ENCODE measurements around the gene MACROD2.

DNA sequence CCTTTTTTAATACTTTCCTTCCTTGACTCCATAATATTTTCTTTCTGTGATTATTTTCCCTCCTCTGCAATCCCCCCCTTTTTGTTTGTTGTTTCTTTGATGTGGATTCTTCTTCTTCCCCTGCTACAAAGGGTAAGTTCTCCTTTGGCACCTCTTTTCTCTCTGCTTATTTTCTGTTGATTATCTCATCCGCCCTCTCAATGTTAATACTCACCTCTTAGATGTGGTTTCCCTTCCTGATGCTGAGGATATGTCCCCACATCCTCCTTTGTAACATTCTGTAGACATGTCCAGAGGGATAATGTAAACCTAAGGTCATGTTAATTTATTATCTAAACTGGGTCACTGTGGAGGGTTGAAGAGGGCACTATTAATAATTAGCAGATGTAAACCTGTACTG, 324.4 kb downstream of the MACROD2 start:
- TF ChIP-seq, protein P1, sequence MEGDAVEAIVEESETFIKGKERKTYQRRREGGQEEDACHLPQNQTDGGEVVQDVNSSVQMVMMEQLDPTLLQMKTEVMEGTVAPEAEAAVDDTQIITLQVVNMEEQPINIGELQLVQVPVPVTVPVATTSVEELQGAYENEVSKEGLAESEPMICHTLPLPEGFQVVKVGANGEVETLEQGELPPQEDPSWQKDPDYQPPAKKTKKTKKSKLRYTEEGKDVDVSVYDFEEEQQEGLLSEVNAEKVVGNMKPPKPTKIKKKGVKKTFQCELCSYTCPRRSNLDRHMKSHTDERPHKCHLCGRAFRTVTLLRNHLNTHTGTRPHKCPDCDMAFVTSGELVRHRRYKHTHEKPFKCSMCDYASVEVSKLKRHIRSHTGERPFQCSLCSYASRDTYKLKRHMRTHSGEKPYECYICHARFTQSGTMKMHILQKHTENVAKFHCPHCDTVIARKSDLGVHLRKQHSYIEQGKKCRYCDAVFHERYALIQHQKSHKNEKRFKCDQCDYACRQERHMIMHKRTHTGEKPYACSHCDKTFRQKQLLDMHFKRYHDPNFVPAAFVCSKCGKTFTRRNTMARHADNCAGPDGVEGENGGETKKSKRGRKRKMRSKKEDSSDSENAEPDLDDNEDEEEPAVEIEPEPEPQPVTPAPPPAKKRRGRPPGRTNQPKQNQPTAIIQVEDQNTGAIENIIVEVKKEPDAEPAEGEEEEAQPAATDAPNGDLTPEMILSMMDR (IDR thresholded peaks at IDR 0.05; ENCODE audit: low read depth, low read length, missing input control), result no peak
- no peak for TF ChIP-seq ZBTB33 (IDR thresholded peaks at IDR 0.05)
- TF ChIP-seq, protein P2, sequence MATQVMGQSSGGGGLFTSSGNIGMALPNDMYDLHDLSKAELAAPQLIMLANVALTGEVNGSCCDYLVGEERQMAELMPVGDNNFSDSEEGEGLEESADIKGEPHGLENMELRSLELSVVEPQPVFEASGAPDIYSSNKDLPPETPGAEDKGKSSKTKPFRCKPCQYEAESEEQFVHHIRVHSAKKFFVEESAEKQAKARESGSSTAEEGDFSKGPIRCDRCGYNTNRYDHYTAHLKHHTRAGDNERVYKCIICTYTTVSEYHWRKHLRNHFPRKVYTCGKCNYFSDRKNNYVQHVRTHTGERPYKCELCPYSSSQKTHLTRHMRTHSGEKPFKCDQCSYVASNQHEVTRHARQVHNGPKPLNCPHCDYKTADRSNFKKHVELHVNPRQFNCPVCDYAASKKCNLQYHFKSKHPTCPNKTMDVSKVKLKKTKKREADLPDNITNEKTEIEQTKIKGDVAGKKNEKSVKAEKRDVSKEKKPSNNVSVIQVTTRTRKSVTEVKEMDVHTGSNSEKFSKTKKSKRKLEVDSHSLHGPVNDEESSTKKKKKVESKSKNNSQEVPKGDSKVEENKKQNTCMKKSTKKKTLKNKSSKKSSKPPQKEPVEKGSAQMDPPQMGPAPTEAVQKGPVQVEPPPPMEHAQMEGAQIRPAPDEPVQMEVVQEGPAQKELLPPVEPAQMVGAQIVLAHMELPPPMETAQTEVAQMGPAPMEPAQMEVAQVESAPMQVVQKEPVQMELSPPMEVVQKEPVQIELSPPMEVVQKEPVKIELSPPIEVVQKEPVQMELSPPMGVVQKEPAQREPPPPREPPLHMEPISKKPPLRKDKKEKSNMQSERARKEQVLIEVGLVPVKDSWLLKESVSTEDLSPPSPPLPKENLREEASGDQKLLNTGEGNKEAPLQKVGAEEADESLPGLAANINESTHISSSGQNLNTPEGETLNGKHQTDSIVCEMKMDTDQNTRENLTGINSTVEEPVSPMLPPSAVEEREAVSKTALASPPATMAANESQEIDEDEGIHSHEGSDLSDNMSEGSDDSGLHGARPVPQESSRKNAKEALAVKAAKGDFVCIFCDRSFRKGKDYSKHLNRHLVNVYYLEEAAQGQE (IDR thresholded peaks at IDR 0.05), result no peak
- TF ChIP-seq GABPA (IDR thresholded peaks at IDR 0.05 in 1 of 2, conservative IDR thresholded peaks at IDR 0.05 in 1 of 2), result no peak
- TF ChIP-seq, protein P3, sequence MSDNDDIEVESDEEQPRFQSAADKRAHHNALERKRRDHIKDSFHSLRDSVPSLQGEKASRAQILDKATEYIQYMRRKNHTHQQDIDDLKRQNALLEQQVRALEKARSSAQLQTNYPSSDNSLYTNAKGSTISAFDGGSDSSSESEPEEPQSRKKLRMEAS (IDR thresholded peaks at IDR 0.05), result no peak
- TF ChIP-seq YY1 (IDR thresholded peaks at IDR 0.05), result no peak
- TF ChIP-seq JUND (IDR thresholded peaks at IDR 0.05), result no peak
- TF ChIP-seq TAF1 (conservative IDR thresholded peaks at IDR 0.05), result no peak
- TF ChIP-seq EGR1 (IDR thresholded peaks at IDR 0.05; ENCODE audit: low read depth in 2 of 2), result no peak
- no peak for TF ChIP-seq RXRA (IDR thresholded peaks at IDR 0.05)
- no peak for TF ChIP-seq FOXA1 (IDR thresholded peaks at IDR 0.05)
- TF ChIP-seq, protein P4, sequence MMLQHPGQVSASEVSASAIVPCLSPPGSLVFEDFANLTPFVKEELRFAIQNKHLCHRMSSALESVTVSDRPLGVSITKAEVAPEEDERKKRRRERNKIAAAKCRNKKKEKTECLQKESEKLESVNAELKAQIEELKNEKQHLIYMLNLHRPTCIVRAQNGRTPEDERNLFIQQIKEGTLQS (IDR thresholded peaks at IDR 0.05), result no peak
- no peak for TF ChIP-seq HNF4A (conservative IDR thresholded peaks at IDR 0.05)

Measured in liver (tissue), 3 donors.